Measurements from ENCODE around the gene PPIL6.
"Not testable (repeated sequence)": the region's sequence is repeated elsewhere in the genome, so short reads cannot be mapped to it uniquely, and the experiment has no call there.

The PPIL6 gene

DNA sequence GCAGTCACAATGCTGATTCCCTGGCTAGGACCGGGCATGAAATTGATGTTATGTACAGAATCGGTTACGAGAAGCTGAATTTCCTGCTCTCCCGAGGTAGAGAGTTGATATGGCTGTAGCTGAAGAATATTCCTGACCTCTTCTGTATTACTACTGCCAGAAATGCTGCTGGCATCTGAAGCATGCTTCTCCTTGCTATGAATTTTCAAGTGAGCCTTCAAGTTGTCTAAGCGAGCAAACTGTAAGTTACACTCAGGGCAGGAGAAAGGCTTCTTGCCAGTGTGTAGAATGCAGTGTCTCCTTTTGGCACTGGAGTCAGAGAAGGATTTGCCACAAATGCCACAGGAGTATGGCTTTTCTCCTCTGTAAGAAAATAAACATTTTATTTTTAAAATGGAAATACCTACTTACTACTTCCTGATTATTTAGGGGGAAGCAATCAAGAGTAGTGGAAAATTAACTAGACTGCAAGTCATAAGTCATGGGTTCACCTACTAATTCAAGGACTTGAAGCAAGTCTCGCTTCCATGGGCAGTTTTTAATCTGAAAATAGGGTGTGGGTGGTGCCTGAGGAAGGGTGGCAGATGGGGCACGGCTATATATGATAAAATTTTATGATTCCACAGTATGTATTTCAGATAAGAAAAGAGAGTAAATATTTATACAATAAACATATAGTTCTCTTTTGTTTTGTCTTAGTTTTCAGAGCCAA lies 25.9 kb upstream of the PPIL6 start:
- no peak for DNase-seq

DNA sequence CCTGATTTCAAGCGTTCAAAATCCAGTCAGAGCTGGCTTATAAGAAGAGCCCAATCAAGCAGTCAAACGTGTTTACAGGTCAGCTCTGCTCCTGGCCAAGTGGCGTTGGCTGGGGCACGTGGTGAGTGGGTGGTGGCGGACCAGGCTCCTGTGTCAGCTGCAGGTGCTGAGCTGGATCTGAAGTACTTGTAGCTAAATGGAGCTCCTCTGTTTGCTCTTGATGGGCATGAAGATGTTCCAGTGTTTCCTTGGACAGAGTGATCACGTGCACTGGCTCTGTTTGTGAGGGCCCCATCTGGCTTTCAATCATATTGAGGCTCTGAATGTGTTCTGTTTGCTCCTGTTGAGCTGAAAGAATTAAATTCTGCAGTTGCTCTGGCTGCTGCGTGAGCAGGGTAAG lies 25.3 kb upstream of the PPIL6 start:
- no peak for DNase-seq

DNA sequence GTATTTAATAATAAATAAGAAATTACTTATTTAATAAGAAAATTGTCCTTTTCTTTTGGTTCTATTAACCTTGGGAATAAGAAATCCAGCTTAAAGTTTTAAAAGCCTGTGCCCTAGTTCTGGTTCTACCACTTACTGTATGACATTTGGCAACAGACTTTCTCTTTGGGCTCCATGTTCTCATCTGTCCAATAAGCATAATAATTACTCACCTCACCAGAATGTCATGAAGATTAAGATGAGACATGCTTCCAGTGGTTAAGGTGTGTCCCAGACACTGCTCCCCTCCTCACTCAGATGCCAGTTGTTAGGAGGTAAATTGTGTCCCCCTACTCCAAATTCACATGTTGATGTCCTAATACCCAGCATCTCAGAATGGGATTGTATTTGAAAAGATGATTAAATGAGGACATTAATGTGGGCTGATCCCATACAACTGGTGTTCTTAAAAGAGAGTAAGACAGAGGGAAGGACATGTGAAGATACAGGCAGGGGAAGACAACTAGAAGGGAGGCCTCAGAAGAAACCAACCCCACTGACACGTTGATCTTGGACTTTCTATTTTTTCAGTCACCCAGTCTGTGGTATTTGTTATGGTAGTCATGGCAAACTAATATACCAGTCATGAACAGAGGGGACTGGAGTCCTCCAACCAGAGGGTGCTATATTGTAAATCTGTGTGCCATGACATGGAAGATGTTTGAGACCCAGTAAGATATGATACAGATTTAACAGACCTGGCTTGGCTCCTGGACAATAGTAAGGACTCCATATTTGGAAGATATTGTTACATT lies 21.5 kb upstream of the PPIL6 start:
- DNase-seq, result no peak

DNA sequence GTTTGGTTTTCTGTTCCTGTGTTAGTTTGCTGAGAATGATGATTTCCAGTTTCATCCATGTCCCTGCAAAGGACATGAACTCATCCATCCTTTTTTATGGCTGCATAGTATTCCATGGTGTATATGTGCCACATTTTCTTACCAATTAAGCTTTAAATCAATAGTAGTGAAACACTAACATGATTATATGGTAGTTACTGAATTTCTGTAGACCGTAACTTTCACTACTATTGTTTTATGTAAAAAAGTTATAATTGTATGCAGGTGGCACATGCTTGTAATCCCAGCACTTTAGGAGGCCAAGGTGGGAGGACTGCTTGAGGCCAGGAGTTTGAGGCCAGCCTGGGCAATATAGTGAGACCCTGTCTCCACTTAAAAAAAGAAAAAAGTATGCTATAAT lies 20.8 kb upstream of the PPIL6 start:
- not testable (repeated sequence) for DNase-seq

DNA sequence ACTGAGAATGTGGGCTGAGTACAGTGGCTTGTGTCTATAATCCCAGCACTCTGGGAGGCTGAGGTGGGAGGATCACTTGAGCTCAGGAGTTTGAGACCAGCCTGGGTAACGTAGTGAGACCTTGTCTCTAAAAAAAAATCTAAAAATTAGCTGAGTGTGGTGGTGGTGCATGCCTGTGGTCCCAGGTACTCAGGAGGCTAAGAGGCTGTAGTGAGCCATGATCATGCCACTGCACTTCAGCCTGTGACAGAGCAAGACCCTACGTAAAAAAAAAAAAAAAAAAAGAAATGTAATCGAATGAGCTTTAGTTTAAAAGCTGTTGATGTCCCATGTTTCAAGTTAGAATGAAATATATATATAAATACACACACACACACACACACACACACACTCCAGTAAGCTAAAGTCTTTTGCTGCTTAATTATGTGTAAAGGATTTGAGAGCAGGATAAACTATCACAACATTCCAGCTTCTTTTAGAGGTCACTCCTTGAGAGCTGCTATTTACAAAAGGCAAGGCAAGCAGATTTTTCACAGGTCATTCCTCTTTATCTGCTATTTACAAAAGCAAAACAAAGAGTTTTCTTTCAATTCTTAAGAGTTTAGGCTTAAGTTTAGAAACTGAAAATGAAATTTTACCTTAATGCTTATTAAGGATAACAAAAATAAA lies 19.9 kb upstream of the PPIL6 start:
- no peak for DNase-seq

DNA sequence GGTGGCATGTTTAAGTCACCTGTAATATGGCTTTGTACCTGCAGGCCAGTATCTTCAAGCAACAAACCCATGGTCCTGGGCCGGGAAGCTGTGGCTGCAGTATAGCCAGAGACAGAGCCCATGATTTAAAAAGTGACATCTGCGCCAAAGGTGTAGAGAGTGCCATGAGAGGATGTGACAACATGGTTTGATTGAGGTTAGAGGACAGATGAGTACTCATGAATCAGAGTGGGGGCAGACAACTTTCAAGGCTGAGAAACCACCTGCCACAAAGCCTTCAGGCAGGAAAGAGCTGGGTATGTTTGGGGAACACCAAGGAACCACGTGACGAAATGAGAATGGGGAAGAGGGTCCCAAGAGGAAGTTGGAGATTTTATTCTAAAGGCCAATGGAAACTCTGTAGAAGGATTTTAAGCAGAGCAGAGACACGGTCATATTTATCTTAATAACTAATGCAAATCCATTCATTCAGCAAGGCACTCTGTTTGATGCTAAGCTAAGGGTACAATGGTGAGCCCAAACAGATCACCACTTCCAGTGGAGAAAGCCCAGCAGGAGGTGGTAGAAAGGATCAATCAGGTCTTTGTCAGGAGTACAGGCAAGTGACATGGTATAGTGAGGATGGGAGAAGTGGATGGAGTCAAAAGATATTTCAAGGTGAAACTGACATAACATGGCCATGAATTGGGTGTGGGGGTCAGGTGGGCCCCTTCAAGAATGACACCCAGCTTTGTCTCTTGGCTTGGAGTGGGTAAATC lies 18.5 kb upstream of the PPIL6 start:
- DNase-seq, result no peak

DNA sequence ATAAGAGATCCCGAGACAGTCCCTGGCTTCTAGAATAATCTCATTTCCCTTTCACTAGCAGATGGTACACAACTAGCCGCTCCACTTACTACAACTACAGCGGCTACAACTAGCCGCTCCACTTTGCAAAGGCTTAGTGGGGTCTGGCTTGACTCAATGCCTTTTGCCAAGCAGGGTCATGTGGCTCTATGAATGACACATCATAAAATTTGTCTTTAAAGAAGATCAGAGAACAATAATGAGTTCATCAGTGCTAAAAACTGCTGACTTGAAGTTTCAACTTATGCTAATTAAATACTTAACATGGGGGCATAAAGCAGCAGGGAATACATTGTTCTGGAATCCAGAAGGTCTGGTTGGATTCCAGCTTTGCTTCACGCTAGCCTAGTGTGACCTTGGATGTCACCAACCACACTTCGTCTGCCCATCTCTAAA lies 17.2 kb upstream of the PPIL6 start:
- no peak for DNase-seq

DNA sequence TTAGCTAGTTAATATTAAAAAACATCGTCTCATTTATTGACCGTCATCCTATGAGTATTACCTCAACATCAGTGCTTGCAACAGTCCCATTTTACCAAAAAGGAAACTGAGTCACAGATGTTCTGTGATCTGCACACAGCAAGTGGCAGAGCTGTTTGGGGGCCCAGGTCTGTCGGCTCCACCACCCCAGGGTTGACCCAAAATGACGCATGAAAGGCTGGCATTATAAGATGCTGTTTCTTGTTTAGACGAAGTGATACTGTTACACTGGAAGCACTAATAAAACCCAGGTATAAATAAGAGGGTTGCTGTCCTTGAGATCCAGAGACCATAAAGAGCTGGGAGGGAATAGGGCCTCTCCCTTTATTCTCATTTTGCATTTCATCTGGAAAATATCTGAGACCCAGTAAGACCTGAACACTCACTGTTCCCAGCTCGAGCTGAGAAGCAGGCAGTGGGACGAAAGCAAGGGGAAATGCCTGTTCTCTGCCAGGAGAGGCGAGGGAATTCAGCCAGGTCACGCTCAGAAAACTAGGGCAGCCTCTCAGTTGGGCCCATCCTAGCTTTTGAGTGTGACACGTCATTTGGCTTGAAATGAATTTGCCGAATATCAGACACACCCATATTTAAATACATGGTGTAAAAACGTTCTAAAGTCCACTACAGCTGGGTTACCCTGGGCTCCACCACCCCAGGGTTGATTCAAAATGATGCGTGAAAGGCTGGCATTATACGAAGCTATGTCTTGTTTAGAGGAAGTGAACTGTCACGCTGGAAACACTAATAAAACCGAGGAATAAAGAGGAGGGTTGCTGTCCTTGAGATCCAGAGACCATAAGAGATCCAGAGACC lies 16.5 kb upstream of the PPIL6 start:
- peak; percentile 67 for DNase-seq

DNA sequence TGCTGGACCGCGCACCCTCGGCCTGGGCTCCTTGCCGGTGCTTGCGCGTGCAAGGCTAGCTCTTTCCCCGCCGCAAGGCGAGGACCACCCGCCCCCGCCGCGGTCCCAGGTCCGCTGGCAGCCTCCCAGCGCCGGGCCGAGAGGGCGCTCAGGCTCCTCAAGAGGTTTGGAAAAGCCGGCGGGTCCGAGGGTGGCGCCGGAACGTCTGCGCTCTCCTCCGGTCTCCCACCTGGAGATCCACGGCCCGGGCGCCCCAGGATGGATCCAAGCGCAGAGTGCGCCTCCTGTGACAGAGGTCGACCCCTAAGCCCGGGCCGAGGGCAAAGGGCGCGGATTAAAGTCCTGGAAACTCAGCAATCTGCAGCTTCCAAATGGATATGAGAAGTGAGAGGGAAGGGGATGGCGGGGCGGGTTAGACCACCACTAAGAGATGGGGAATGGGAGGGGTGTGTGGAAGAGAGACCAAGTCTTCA lies 15.7 kb upstream of the PPIL6 start:
- no peak for DNase-seq

DNA sequence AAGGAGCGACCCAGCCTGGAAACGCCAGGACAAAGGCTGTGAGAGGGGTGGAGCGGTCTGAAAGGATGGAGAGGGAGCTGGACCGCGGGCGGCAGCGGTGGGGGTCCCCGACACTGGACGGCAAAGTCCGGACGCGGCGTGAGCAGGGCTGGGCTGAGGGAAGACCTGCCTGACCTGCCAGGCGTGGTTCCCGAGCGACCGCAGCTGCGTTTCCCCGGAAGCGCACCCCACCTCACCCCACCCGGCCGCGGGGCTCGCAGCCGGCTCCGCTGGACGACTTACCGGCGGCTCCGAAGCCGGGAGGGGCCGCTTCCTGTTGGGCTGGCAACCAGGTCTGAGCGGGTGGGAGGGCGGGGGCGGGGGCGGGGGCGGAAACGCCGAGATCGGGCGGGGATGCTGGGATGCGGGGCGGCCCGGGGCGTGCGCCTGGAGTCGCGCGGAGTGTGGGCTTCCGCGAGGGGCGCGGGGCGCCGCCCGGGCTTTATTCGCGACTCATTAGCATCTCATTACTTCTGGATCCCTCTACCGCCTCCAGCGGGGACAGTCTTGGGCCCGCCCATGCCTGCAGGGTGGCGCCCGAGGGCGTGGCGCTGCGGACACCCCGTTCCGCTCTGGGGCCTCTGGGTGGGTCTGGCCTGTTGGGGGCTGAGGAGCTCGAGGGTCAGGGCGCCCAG lies 15.1 kb upstream of the PPIL6 start, which contains the start of gene MICAL1:
Gene MICAL1, minus strand, starts transcription at position 336 of the 674 bp plus-strand sequence. CDS start 1,576 bp downstream, outside the sequence.
- DNase-seq, result peak; percentile 67

DNA sequence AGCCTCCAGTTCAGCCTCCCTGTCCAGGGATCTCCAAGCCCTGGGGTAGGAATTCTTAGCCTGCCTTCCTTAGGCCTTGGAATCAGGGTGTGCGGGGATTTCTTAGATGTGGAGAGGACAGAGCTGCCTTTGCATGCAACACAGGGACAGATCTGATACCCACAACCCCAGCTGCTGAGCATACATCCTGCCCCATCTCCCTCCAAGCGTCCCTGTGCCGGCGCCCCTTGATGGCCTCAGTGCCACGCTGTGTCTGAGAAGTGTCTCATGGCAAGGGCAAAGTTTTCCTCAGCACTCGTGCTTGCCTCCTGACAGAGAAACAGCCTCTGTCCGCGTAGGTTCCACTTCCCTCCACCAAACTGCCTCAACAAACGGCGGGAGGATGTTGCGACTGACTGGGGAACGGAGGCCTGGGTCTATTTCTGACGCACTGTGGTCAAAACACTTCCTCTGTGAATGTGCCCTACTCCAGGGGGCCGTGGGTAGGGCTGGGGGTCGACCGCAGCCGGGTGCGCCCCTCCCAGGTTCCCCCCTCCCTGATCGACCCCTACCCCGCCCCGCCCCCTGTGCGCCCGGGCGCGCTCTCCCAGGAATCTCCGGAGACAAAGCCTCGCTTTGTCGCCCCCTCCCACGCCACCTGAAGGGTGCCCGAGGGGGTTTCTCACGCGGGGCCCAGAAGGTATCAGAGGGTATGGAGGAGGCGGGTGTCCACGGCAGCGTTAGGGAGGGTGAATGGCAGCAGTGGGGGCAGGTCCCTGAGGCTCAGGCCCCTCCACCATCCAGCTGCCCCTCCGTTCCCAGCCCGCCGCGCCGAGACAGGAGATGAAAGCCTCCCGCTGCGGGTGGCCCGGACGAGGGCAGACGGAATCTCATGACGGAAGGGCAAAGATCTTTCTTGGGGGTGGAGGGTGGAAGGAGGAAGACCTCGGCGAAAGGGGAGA lies 14.3 kb upstream of the PPIL6 start:
- no peak for DNase-seq

DNA sequence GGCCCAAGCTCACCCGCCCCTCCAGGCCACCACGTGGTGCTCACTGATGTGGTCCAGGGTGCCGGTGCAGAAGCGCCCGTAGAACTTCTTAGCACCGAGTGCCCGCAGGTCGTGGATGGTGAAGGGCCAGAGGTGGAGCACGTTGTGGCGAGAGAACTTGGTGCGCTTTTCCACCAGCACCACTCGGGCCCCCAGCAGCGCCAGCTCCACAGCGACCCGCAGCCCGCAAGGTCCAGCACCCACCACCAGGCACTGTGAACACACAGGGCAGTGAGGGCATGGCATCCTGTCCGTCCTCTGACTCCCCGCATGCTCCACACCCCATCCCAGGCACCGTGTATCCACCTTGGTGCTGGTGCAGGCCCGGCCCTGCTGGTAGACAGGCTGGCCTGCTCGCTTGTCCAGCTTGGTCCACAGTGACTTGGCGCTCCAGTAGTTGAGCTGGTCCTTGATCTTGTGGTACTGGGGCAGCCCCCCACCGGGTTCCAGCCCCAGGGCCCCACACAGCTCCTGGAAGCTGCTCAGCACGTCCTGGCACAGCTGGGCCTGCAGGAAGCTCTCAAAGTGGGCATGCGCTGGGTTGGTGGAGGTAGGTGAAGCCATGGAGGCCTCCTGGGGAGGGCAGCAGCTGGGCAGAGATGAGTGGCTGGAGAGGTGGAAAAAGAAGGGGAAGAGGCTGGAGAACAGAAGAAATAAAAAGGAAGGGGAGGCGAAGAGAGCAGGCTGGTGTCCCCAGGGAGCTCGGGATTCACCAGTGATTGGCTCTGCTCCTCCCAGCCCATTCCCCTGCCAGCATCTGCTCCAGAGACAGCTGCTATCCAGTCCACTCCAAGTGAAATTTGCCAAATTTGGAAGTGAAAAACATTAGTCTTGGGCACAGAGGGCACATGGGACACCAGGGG lies 13.4 kb upstream of the PPIL6 start:
- no peak for DNase-seq

DNA sequence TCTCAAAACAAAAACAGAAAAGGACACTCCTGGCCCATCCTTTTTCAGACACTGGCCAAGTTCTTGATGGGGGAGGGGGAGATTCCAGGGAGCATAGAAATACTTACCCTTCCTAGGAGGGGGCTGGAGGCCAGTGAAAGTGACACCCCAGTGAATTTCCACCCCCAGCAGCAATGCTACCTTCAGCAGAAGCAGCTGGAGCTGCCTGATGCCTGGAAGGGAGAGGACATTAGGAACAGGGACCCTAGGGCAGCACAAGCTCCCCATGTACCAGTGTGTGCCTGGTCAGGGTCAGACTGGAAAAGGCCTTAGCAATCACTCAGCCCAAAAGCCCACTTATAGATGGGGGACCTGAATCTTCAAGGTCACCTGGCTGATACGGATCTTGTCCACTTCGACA lies 12.7 kb upstream of the PPIL6 start:
- DNase-seq, result no peak

DNA sequence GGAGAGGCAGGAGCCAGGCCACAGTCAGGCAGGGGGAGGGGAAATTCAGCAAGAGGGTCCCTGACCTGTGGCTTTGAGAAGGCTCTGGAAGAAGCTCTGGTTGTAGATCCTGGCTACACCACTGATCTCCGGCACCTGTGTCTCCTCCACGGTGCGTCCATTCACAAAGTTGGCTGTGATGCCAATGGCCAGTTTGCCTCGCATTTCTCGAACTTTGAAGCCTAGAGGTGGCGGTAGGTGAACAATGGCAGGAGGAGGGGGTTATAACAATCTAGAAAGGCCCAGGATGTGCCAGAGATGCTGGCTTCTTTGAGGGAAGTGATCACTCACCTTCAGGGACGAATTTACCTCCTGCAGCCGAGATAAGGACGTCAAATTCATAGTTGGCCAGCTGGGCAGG lies 11.8 kb upstream of the PPIL6 start:
- no peak for DNase-seq

DNA sequence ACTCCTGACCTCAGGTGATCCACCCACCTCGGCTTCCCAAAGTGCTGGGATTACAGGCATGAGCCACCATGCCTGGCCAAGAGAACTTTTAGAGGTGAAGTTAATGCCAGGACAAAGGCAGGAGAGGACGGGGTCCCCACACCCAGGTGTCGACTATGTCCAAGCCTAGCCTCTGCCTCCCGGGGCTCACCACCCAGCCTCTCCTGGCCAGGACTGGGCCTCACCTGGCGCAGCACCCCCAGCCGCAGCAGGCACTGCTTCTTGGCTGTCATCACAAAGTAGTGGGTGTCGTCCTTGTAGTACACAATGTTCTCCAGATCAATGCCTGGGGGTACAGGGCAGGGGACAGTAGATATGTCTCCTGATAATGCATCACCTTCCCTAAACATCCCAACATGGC lies 10.9 kb upstream of the PPIL6 start:
- DNase-seq, result no peak

DNA sequence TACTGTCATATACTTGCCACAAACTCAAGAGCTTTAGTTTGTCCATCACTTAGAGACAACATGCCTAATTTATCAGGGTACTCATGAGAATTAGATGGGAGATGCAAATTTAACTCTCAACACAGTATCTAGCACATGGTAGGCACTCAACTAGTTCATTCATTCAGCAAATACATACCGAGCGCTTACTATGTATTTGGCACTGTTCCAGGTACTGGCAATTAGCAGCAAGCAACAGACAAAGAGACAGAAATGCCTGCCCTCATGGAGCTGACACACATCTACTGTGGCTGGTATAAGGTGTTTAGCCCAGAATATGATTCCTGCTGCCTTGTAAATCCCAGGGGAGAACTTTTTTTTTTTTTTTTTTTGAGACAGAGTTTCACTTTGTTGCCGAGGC lies 10.4 kb upstream of the PPIL6 start:
- DNase-seq, result no peak

DNA sequence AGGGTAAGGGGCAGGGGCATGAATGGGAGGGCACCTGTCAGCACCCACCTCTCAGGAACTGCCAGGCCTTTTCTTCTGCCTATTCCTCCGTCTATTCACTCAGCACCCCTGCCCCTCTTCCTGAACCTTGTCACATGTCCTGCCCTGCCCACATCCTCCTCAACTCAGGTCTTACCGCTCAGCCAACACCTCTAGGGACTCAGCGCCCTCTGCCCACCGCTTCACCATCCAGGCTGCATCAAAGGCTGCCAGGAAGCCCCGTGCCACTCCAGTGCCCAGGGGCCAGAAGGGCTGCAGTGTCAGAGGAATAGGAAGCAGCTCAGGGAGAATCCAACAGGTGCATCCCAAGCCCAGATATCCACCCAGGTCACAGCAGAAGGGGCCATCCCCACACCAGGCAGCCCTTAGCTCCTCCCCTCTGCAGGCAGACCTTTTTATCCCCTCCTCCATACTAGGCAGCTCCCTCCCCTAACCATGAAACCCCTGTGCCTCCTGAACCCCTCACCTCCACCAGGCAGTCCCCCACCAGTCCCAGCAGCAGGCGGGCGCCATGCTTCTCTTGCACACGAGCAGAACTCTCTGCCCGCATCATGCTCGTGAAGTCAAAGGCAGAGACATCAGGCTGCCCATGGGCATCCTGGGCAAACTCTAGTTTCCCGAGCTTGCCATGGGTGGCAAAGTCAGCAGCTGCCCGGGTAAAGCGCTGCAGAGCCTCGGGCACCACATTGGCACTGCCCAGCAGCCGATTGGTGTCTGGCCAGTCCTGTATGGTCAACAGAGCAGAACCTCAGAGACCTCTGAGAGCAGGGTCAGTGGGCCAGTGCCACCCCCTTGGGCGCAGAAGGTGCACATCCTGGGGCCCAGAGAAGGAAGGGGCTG lies 9.6 kb upstream of the PPIL6 start:
- no peak for DNase-seq

Measured in EL (cell line).